GM12874 (cell line): ENCODE measurements around the gene FAM78B.

ENCODE experiments used
- TF ChIP-seq, protein P1 (sequence below): IDR thresholded peaks from 2 replicates; pipeline ENCODE4 v1.5.1; 2011; ENCODE audit warnings: low read depth, mild to moderate bottlenecking, control low read depth, low read length, moderate library complexity; ENCODE audit not compliant: insufficient read depth

Gene FAM78B

DNA sequence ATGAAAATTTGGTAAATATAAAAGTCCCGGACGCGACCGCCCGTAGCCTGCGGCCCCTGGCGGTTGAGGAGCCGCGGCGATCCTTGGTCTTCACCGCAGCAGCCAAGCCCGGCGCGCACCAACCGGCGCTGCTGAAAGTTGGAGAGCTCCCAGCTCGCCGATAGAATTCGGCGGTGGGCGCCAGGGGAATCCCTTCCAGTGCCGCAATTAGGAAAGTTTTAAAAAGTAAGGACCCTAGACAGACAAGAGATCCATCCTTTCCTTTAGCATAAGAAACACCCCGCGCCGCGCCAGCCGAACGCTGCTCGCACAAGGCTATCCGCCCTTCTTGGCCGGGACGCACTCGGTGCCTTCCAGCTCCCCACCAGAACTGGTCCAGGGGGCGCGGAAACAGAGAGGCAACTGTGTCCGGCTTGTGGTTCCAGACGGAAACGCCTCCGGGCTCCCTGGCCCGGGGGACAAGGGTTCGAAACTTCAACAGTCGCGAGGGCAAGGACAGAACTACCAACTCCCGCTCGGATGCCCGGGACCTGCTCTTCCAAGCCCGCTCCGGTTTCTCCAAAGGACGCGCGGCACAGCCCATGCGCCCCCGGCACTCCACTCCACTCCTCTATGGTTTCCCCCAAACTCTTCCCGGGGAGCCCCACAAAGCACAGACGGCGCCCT lies 1.7 kb downstream of the FAM78B start:
- TF ChIP-seq, protein P1, sequence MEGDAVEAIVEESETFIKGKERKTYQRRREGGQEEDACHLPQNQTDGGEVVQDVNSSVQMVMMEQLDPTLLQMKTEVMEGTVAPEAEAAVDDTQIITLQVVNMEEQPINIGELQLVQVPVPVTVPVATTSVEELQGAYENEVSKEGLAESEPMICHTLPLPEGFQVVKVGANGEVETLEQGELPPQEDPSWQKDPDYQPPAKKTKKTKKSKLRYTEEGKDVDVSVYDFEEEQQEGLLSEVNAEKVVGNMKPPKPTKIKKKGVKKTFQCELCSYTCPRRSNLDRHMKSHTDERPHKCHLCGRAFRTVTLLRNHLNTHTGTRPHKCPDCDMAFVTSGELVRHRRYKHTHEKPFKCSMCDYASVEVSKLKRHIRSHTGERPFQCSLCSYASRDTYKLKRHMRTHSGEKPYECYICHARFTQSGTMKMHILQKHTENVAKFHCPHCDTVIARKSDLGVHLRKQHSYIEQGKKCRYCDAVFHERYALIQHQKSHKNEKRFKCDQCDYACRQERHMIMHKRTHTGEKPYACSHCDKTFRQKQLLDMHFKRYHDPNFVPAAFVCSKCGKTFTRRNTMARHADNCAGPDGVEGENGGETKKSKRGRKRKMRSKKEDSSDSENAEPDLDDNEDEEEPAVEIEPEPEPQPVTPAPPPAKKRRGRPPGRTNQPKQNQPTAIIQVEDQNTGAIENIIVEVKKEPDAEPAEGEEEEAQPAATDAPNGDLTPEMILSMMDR, result peak; percentile 32; the same call in 1 of the 2 replicates

DNA sequence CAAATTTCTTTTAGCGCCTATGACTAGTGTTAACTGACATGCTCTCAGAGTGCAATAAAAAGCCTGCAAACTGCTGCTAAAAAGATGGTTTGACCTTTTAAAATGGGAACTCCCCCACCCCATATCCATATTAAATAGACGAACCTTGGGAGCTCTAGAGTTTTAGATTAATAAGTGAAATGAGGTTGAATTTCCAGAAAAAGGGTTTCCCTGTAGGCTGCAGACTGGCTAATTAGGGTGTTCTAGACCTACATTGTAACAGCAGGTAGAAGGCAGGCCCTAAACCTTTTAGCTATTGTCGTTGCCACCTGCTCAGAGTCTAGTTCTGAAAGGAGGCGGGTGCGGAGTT lies 2.2 kb downstream of the FAM78B start:
- TF ChIP-seq, protein P1, result no peak

GRCh38 chr1:166159656-166160055 lies 7.1 kb downstream of the FAM78B start:
- TF ChIP-seq, protein P1, result no peak

DNA sequence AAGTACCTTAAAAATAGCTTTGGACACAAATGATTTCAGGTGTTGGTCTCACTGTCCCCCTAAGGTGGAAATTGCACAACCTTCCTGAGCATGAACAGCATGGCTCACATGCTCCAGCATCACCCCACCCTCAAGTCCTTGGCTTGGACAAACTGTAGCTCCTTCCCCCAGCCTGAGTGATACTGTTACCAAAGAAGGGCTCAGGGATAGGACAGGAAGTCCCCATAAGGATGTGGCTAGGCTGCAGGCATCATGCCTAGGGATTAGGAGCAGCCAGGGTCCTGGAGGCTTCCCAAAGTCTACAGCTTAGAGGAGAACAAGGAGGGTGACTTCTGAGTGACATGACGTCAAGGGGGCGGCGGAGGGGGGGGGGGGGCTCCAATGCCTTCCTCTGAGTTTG lies 10.1 kb downstream of the FAM78B start:
- TF ChIP-seq, protein P1, result no peak

- TF ChIP-seq, protein P1, result no peak
These were observed 11.7 kb downstream of the FAM78B start for GRCh38 chr1:166155108-166155507.

- TF ChIP-seq, protein P1, result no peak
These were observed 13.1 kb downstream of the FAM78B start for GRCh38 chr1:166153525-166154314.

DNA sequence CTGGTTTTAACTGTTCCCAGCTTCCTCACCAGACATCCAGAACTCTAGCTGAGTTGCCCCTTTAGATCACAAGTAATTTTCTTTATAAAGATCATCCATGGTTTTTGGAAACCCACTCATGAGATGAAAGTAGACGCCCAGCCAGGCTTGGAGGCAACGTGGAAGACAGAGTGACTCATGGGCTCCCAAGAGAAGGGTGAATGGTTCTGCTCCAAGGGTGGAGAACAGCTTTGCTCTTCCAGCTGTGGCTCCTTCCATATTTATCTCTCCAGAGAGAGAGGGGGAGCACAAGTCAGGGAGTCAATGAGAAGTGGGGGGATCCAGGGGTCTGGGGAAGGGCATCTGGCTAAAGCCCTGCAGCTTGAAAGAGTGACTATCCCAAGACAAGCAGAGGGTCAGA lies 13.8 kb downstream of the FAM78B start:
- TF ChIP-seq, protein P1, result no peak
